MV-4-11 (cell line): ENCODE results near the gene POLR2J.
"Not testable (repeated sequence)": the region's sequence is repeated elsewhere in the genome, so short reads cannot be mapped to it uniquely, and the experiment has no call there.

Experiments used
- DNase-seq: peaks from one replicate; lab custom pipeline; 2025; lab: John Stamatoyannopoulos, UW

POLR2J gene

DNA sequence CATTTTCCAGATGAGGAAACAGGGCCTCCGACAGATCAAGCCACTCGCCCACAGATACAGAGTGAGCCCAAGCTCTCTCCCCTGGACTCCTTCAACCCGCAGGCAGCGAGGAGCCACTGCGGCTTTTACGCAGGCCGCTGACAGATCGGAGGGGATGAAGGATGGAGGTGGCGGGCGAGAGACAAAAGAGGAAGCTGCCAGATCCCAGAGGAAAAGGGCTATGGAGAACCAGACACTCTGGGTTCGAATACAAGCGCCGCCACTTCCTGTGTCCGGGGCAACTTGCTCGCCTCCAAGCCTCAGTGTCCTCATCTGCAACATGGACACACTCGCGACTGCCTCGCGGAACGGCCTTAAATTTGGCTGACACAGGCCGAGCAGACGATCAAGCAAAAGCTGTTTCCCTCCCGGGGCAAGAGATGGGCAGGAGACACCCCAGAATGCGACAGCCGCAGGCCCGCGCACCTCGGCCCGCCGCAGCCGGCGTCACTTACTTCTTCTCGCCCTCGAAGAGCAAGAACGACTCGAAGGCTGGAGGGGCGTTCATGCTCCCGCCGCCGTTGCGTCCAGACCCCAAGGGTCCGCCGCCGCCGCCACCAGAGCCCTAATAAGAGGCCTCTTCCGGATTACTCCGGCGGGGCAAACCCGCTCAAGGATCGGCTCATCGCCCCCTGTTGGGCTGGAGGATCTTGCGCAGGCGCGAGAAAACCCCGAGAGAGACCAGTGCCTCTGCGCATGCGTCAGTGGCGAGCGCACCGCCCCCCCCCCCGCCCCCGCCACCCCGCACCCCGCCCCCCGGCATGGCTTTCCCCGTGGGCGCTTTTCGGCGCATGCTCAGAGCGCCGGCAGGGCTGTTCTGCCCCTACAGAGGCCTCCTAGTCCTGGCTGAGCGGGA is at the start of gene POLR2J:
Gene POLR2J (minus strand): TSS at position 609 of the 895 bp plus-strand sequence. CDS start 62 bp downstream, at position 547.
- not testable (repeated sequence) for DNase-seq

DNA sequence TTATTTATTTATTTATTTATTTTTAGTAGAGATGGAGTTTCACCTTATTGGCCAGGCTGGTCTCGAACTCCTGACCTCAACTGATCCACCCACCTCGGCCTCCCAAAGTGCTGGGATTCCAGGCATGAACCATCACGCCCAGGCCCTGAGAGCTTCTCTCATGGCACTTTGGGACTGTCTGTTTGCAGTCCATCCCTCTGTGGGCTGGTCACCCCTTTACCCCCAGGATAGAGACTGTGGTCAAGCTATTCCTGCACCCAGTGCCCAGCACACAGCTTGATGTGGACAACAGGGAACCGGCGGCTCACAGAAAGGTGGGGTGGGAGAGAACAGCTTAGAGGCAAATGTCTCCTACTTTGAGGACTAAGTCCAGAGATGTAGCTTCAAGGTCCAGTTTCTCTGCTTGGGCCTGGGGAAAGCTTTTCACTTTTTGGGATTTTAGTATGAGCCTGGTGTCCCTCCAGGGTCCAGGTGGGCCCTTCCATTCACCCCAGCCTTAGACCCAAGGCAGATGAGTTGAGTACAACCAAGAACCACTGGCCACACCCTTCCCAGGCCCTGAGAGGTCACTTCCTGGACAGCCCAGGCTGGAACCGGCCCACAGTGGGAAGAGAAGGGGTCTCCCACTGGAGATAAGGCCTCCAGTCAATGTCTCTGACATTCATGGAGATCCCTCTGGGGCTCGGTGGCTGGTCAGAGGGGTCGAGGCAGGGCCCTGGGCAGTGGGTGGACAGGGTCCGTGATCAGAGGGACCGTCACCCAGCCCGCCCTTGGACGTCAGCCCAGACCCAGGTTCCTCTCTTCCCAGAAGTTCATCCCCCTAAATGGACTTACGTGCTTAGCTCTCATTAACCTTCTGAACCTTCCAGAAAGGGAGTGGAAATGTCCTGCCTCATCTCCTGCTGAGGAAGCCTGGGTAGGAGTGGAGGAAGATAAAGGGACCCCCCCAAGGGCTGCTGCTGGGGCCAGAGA is 49.4 kb upstream of the POLR2J start:
- not testable (repeated sequence) for DNase-seq

DNA sequence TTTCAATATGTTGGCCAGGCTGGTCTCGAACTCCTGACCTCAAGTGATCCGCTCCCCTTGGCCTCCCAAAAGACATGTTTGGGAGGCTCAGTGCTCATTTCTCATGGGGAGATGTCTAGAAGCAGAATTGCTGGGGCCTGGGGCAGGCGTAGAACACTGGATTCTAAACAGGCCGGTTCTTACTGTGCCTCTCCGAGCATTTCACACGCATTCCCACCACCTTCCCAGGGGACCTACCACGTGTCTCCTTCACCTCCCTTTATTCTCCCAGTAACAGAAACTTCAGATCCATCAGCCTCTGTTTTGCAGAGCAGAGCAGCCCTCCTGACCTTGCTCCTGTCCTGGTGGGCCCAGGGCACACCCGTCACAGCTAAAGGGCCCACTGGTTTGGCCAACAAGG is 48.5 kb upstream of the POLR2J start:
- DNase-seq = not testable (repeated sequence)

DNA sequence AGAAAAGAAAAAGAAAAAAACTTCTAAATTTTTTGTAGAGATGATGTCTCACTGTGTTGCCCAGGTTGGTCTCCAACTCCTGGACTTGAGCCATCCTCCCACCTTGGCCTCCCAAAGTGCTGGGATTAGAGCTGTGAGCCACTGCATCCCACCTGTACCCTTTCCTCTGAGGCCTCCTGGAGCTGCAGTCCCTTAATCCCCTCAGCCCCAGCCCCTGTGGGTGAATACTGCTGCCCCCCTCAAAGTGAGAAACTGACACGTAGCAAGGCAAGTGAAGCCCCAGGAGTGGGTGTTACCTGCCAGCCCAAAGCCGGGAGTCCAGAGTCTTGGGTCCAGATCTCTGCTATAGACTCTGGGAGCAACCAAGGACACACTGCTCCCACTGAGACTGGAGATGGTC is 46.1 kb upstream of the POLR2J start:
- DNase-seq = not testable (repeated sequence)

DNA sequence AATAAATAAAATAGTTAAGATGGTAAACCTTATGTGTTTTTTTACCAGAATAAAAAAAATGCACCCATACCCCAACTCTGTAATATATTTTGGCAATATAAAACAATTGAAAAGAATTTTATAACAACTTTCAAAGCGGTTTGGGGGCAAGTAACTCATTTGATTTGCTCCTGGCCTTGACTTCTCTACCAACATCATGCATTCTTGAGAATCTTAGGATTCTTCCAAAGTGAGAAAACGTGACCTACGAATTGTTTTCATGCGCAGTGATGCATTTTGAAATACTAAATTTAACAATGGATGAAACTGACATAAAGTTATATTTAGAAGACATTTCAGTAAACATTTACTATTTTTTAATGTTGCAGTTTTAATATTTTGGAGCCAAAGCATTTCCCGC is 42.1 kb upstream of the POLR2J start:
- not testable (repeated sequence) for DNase-seq

DNA sequence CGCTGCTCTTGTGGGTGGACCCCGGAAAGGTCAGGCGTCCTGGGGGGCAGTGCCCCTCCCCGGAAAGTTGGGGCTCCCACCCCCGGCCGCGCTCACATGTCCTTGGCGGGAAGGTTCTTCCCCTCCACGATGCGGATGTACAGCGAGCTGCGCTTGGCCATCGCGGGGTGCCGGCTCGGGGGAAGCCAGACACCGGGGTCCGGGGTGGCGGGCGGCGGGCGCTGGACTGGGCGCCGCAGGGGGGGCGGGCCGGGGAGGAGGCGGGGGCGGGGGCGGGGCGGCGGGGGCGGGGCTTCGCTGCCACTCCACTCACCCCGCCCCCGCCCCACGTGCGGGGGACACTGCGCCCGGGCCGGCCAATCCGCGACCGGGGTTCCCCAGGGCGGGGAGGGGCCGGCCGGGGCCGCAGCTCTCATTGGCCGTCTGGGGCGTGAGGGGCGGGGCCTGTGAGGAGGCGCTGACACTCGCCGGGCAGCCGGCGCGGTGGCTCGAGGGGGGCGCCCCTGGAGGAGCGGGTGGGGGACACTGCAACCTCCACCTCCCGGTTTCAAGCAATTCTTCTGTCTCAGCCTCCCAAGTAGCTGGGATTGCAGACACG is 38.9 kb upstream of the POLR2J start, which contains the start of gene RASA4B:
Gene RASA4B (minus strand): TSS at position 228 of the 598 bp plus-strand sequence. CDS start 67 bp downstream, at position 161.
- not testable (repeated sequence) for DNase-seq

DNA sequence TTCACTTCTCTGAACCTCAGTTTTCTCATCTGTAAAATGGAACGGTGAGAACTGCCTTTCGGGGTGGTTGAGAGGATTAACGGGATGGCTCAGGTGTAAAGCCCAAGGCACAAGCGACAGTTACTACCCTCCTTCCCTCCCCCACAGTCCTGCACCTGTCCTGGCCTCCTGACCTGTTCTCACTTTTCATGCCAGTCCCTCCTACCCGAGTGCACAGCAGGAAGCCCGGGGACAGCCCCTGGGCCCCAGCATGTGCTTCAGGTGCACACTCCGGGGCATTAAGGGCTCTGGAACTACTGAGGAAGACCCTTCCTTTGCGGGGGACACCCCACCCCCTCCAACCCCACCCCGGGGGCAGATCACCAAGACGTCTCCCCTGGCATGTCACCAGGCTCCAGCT is 38.2 kb upstream of the POLR2J start:
- DNase-seq = not testable (repeated sequence)

DNA sequence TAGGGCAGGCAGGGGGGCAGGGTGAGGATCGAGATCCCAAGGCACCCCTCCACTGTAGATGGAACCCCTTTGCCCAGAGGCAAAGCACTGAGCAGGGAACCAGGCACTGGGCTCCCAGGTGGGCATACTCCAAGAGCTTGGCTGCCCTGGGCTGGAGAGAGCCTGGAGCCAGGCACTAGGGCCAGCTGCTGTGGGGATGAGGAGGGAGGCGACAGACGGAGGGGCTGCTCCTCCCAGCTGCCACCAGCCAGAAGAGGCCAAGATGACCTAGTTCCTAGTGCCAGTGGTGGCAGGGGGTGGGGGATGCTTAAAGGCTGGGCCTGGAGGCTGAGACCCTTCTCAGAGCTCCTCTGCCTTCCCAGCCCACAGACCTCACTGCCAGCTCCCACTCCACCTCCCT is 37.2 kb upstream of the POLR2J start:
- not testable (repeated sequence) for DNase-seq

DNA sequence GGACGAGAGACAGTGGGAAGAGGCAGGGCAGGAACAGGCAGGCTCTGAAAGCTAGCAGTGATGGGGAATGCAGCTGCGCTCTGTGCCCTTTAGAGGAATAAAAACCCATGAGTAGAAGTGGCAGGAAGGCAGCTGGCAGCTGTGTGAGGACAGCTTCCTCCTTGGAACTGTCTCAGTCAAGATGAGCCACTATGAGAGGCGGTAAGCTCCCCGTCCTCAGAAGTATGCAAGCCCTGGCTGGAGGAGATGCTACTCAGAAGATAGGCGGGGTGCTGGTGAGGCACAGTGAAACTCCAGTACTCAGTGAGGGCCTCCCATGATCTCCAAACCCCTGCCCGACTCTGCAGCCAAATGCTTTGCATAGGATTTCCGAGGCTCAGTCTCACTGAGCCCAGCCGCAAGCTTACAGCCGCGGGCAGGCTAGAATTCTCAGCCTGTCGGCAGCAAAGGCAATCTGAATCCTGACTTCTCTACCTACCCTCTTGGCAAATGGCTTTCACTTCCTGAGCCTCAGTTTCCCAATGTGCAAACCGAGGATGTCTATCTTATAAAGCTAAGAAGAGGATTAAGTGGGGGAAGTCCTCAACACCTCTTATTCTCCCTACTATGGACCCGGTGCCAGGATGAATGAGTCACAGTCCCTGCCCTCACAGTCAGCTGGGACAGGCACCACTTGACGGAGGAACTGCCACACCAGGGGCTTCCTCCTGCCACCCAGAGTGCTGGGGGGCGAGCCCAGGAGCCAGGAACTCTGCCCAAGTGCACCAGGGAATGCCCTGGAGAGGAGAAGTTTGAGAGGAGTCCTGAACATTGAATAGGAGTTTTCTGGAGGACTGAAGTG is 36.4 kb upstream of the POLR2J start:
- DNase-seq = not testable (repeated sequence)

DNA sequence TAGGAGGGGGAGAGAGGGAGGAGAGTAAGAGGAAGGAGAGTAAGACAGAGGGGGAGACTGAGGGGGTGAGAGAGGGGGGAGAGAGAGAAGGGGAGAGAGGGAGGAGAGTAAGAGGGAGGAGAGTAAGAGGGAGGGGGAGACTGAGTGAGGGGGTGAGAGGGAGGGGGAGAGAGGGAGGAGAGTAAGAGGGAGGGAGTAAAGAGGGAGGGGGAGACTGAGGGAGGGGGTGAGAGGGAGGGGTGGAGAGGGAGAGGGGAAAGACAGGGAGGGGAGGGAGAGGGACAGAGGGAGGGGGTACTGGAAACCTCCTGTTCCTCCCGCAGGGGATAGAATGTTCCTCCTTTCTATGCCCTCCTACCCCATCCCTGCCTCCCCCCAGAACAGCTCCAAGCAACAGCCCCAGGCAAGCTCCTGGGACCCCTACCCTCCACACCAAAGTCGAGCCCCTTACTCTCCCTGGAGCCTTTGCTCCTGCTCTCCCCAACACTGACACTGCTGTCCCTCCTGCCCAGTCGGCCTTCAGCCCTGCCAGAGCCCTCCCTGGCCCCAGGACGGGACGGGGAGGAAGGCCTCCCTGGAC is 34.0 kb upstream of the POLR2J start:
- DNase-seq = not testable (repeated sequence)

DNA sequence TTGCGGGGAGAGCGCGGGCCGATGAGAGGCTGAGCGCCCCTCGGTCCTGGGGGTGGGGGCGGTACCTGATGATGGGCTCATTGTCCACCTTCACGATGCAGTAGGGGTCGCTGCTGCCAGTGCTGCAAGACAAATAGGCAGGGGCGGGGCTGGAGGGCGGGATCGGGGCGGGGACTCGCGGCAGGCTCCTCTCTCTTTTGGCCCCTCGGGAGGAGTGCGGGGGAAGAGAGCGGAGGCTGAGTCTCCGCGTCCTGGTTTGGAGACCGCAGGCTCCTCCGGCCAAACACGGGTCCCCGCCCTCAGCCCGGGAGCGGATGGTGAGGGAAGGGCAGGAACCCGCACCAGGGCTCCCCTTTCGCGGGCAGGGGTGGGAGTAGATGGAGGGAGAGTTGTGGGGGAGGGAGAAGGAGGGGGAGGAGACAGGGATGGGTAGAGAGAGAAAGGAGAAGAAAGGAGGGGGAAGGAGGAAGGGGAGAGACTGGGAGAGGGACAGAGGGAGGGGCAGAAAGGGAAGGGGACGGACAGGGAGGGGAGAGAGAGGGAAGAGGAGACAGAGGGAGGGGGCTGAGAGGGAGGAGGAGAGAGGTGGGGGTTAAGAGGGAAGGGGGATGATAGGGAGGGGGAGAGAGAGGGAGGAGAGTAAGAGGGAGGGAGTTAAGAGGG is 33.3 kb upstream of the POLR2J start:
- DNase-seq = not testable (repeated sequence)

DNA sequence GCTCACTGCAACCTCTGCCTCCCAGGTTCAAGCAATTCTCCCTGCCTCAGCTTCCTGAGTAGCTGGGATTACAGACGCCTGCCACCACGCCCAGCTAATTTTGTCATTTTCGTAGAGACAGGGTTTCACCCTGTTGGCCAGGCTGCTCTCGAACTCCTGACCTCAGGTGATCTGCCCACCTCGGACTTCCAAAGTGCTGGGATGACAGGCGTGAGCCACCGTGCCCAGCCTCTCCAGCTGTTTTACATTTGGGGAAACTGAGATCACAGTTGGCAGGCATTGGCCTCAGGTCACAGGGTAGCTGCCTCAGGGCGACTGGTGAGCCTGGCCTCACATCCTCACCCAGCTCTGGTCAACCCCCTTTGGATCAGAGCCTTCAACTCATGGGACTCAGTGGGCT is 31.9 kb upstream of the POLR2J start:
- DNase-seq = not testable (repeated sequence)

DNA sequence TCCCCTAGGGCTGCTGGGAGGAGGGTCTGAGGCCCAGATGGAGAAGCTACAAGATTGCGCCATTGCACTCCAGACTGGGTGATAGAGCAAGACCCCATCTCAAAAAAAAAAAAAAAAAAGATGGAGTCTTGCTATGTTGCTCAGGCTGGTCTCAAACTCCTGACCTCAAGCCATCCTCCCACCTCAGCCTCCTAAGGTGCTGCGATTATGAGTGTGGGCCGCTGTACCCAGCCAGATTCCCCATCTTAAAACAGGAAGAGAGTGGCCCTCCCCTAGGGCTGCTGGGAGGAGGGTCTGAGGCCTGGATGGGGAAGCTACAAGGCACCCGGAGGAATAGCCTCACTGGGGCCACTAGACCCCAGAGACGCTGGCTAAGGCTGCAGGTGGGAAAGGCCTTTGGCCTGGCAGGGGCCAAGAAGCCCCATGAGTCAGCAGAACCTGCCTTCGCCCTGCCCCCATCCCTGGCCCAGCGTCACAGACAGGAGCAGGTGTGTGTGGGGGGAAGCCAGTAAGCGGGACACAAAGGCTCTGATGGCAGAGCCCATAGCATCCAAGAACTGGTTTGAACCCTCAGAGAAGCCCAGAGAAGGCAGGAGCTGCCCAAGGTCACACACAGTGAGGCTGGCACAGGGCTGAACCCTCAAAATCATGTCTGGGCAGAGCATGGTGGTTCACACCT is 28.8 kb upstream of the POLR2J start:
- DNase-seq = not testable (repeated sequence)

DNA sequence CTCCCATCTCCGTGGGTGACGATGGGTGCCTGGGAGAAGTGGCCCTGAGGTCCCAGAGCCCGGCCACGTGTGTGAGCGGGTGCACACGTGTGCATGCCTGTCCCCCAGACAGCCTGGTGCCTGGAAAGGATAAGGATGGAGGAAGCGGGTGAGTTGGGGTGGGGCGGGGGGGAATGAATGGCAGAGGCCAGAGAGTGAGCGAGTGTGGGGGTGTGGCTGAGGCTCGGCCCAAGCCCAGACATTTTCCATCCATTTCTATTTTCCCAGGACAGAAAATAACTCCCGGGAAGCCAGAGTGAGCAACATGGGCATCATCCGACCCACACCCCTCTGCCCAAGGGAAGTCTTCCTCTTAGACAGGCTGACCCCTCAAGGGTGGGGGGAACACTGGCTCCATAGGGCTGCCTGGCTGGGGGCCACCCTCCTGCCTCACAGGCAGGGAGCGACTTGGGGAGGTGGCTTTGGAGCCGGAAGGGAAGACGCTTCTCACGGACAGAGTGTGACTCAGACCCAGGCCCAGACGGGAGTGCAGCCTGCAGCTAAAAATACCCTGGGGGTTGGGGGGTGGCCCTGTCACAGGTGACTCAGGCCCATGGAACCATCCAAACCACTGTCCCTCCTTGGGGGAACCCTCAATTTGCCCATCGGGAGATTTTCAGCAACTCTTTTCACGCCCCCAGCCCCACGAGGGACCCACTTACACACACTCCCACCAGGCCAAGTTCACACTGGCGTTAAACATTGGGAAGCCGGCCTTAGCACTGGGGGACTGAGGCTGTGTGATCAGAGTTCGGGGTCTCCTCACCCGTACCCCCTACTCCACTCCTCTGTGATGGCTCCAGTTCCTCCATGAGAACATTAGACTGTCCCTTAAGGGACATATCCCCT is 26.8 kb upstream of the POLR2J start:
- DNase-seq = not testable (repeated sequence)

DNA sequence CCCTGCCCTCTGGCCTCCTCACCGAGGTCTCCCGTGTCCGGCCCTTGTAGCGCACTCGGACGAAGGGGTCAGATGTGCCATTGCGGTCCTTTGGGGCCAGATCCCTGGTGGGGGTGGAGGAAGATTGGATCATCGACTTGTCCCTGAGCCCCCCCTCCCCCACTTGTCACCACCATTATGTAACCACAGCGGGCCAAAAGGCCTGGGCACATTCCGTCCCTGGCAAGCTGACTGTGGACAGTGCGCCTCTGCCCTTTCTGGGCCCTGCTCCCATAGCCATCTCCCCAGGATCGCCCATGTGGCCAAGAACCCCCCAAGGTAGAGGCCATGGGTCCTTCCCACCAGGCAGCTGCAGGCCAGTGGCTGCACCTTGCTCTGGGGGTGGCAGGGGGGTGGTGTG is 24.4 kb upstream of the POLR2J start:
- not testable (repeated sequence) for DNase-seq

DNA sequence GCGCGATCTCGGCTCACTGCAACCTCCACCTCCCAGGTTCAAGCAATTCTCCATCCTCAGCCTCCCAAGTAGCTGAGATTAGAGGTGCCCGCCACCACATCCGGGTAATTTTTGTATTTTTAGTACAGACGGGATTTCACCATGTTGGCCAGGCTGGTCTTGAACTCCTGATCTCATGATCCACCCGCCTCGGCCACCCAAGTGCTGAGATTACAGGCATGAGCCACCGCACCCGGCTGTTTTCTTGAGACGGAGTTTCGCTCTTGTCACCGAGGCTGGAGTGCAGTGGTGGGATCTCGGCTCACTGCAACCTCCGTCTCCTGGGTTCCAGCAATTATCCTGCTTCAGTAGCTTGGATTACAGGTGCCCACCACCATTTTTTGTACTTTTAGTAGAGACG is 19.6 kb upstream of the POLR2J start:
- DNase-seq = not testable (repeated sequence)

DNA sequence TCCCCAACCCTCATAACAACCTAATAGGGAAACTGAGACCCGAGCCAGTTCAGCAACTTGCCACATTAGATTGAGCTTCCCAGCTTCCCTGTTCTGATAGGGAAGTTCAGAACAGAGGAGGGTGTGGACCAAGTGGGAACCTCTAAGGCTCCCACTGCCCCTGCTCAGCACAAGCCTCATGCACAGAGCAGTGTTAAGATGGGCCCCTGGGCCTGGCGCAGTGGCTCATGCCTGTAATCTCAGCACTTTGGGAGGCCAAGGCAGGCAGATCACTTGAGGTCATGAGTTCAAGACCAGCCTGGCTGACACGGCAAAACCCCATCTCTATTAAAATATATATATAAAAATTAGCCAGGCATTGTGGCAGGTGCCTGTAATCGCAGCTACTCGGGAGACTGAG is 18.6 kb upstream of the POLR2J start:
- not testable (repeated sequence) for DNase-seq

DNA sequence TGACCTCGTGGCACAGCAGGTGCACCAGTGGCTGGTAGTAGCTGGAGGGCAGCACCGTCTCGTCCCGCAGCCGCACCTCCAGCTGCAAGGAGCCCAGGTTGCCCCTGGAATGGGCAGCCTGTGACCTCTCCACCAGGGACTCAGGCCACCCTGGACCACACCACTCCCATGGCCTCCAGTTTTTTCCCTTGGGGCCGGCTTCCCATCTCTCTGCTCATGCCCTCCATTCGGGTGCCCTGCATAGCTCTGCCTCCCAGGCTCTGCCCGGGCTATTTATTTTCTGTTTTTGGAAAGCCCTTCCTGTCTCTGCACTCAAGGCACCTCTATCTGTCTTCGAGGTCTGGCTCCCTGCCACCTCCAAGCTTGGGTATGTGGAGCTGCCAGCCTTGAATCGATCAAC is 18.1 kb upstream of the POLR2J start:
- not testable (repeated sequence) for DNase-seq
